DMS53 (cell line): Measurements from ENCODE around the gene FOXJ1.
"Not testable (repeated sequence)": the region's sequence is repeated elsewhere in the genome, so short reads cannot be mapped to it uniquely, and the experiment has no call there.

Source experiments
- DNase-seq: peaks from one replicate; lab custom pipeline; 2025; lab: John Stamatoyannopoulos, UW

Gene FOXJ1, protein sequence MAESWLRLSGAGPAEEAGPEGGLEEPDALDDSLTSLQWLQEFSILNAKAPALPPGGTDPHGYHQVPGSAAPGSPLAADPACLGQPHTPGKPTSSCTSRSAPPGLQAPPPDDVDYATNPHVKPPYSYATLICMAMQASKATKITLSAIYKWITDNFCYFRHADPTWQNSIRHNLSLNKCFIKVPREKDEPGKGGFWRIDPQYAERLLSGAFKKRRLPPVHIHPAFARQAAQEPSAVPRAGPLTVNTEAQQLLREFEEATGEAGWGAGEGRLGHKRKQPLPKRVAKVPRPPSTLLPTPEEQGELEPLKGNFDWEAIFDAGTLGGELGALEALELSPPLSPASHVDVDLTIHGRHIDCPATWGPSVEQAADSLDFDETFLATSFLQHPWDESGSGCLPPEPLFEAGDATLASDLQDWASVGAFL

DNA sequence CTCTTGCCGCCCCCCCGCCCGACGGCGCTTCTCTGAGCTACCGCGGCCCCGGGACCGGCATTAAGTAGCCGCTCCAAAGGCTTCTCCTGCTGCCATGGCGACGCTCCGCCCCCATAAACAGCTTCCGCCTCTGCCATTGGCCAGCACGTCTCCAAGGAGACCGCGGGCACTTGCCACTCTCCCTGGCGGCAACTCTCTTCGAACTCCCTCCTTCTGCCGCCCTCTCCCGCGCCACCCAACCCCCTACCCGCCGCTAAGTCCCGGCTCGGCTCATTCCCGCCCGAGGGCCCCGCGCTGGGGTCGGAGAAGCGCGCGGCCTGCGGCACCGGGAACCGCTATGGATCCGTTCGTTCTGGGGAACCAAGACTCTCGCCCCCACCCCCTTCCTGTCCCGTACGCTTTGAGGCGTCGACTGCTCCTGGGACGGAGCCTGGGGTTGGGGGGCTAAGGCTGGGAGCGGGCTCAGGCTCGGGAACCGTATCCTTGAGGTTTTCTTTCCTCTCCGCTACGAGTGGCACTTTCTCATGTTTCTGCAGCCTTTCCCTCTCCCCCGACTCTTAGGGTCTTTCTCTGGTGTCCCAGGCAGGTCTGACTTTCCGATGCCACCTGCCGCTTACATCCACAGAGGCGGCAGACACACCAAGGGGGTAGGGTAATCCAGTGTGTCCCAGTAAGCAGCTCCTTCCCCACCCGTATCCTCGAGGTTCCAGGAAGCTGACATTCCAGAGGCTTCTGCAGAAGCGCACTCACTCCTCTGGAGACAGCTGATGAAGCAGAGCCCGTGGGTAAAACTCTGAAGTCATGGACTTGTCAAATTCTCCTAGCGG lies at the start of gene FOXJ1:
Gene FOXJ1, minus strand, starts transcription at position 34 of the 827 bp plus-strand sequence. CDS start 850 bp downstream, outside the sequence.
- peak; percentile 99 for DNase-seq

DNA sequence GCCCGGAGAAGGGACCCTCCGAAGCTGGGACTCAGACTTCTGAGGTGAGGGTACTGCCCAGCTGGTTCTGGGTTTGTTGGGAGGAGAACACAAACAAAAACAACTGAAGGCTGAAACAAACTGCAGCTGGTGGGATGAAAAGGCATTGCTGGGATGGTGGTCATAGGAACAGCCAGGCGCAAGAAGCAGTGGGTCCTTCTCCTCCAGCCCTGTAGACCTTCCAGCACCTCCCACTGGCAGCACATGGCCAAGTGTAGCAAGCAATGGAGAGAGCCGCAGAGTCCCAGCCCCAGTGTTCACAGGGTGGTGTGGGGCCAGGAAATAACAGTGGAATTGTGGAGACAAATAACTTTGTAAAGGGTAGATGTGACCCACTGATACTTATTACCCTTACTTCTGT lies 48.7 kb upstream of the FOXJ1 start:
- no peak for DNase-seq

DNA sequence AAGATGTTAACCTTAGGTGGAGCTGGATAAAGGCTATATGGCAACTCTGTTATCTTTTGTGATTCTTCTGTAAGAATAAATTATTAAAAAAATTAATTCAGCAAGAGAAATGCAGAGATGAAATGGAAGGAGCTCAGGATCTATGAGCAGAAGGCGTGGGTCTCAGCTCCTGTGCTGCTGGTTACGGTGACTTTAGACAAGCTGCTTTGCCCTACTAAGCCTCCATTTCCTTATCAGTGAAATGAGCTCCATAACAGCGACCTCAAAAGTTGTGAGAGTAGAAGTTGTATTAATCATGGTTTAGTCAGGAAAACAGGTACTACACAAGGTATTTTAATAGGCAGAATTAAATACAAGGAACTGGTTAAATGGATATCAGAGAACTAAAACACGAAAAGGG lies 48.2 kb upstream of the FOXJ1 start:
- no peak for DNase-seq

DNA sequence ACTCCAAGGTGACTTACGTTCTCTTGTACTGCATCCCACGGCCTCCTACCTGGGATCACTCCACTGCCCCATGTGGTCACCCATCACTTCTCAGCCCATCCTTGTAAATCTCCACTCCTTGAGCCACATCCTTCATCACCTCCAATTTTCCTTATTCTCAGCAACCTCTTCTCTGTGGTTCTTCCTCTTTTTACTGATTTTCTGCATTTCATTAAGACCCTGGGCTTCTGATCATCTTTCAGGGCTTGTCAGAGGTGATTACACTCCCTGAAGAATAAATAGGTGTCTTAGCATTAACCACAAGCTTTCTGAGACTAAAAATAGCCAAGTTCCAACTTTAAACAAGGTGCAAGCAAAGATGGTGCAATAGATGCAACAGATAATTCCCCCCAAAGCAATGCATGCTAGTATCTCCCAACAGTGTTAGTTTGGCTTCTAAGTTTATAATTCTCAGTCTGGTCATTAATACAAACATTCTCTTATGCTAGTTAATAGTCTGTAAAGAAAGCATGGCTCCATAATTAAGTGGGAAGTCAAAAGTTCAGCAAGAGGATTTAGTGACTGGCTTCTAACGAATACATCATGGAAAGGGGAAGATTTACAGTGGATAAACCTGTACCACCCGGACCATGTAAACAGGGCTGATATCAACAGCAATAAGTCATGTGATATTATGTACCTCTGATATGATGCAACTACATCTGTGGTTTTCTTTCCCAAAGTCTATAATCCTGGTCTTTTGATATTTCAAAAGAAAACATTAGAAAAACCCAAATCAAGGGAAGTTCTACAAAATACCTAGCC lies 47.4 kb upstream of the FOXJ1 start:
- peak; percentile 13 for DNase-seq

DNA sequence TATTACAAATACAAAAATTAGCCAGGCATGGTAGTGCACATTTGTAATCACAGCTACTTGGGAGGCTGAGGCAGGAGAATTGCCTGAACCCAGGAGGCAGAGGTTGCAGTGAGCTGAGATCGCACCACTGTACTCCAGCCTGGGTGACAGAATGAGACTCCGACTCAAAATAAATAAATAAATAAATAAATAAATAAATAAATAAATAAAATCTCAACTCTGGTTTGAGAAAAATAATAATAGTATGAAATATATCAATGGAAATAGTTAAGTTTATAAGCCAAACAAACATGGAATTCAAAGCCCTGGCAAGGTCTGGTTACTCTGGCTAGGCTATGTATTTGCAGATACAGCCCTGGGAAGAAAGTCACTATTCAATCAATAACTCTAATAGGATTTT lies 45.7 kb upstream of the FOXJ1 start:
- not testable (repeated sequence) for DNase-seq

DNA sequence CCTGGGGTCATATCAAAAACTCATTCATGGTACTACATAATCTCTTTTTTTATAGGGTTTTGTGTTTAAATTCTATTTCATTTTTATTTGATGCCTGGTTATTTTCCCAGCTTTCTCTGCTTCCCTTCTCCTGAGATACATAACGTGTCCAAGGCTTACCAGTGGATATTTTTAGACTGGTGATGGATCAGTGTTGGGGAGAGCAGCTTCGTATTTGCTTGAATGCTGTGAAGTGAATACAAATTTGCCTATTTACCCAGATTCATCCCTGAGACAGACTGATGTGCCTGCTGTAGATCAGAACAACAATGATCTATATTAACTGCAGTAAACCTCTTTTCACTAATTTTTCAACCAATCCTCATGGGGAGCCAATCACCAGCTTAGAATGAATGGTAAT lies 43.2 kb upstream of the FOXJ1 start:
- no peak for DNase-seq

DNA sequence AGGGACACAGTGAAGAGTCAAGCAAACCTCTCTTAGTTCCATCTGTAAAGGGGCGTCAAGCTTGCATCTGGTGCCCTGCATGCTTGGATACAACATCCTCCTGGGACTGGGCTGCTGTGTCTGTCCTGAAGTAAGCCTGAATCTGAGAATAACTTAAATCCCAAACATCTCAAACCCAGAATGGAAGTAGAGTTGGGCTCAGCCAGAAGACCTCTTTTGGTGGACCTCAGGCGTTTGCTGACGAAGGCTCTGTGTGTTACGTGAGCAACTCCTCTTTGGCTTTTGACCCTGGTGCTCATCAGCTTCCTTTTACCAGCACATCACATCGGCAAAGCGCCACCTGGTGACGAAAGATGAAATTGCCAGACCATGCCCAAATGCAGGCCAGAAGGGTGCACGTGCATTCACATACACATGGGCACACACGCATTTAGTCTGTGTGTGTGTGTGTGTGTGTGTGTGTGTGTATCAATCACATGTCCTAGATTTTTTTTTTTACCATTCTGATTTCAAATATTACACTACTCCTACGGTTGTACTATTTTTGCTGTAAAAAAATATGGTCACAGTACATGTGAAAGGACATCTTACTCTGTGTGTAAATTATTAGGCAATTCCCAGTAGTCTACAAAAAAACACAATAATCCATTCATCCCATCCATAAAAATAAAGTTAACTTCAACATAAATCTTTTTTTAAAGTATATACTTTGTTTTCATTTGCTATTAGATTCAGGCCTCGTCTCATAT lies 41.1 kb upstream of the FOXJ1 start:
- DNase-seq = peak; percentile 96

DNA sequence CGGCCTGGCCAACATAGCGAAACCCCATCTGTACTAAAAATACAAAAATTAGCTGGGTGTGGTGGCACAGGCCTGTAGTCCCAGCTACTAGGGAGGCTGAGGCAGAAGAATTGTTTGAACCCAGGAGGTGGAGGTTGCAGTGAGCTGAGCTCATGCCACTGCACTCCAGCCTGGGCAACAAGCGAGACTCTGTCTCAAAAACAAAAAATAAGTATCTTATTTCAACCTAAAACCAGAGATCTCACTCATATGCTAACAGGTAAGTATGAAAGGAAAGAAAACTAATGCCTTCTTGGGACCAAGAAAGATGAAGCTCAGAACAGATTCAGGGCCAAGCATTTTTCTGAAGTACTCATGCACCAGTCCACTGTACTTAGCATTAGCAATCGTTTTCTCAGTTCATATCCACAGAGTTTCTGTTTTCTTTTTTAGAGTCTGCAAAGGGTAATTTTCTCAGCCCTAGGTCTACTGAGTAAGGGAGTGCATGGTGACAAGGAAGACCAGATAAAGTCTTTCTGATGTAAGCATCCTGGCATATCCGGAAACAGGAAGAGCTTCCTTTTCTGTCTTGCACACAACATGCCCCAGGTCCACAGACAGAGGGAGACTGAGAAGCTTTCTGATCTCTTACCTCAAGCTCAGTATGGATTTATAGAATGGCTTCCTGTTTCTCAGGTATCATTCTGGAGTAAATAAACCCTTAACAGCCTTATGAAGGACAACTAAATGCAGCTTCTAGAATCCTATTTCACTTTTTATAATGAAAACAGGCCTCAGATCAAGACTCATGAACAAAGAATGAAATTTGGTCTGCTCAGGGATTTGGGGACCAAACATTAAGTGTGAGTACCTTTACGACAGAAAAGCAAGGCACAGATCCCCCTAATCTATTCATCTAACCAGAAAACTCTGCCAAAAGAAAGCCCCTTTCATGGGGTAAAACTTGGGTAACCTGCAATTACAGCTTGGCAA lies 38.7 kb upstream of the FOXJ1 start:
- peak; percentile 63 for DNase-seq

DNA sequence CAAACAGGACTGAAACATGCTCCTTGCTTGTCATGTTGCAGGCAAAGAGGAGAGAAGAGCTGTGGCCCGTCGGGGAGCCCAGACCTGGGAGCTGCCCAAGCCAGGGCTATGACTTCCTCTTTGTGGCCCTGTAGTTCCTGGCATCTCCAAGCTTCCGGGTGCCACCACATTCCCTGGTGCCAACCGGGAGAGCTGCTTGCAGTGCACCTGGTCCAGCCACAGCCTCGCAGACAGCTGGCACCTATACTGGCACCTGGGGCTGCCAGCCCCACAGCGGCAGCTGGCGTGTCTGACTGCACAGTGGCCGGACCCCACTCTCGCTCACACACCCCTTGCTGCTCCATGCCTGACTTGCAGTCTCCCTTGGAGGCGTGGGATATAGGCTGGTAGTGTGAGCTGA lies 37.1 kb upstream of the FOXJ1 start:
- no peak for DNase-seq

DNA sequence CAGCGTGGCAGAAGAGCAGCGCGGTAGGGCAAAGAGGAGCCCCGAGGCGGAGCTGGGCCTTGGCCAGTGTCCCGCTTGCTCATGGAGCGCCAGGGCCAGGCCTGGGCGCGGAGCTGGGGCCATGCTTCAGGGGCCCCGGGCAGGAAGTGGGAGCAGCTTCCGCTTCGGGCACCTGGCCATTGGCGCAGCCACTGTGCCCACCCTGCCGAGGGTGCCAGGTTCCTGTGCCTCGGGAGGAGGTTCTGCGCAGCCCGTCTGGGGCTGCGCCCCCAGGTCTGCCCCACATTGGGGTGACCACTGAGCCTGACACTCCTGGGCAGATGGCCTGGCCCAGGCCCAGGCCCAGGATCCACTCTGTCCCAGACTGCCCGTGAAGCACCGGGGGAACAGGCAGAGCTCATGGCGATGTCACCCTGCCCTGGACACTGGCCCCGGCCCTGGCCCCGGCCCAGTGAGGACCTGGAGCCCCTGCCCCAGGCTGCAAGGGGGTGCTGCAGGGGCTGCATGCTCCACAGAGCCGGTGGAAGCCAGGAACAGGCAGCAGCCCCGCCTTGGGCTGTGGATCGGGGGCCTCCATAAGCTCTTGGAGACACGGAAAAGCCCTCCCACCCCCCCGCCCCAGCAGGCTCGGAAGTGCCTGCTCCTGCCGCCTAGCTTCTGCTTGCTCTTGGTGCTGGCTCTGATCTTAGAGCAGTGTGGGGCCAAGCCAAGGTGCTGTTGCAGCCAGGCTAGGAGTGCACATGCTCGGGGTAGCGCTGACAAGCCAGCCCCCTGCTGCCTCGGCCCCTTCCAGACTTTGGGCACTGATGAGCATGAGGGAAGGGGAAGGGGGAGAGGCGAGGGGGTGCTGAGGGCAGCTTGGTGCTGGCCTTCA lies 35.9 kb upstream of the FOXJ1 start:
- no peak for DNase-seq

DNA sequence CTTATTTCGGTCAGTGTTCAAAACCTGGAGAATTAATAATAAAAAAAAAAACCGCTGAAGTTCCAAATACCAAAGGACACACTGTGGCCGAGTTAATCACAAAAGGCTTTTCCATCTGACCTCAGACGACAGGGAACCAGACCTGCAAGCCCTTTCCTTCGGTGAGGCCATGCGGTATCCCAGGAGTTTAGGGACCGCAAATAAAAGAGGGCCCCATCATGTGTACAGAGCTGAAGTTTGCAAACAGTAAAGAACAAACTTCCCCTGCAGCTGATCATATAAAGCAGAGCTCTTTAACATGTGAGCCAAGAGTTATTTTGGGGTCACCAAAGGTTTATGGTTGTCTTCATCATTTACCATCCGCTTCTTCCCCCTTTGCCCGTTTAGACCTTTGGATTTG lies 33.0 kb upstream of the FOXJ1 start:
- DNase-seq = peak; percentile 72

DNA sequence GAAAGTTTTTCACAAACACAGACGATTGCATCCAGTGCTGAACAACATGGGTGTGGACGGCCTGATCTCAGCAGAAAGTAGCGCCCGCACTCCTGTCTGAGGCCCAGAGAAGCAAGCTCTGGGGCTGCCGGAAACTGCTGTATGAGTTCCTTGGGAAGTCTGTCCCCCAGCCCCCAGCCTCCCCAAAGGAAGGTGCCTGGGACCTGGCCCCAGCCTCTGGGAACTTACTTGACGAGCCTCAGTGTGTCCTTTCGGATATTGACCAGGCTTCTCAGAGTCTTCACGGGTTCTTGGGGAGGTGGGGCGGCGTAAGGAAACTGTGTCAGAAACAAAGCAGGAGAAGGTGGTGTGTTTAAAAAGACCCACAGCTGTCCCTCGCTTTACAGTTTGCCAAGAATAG lies 32.4 kb upstream of the FOXJ1 start:
- no peak for DNase-seq

DNA sequence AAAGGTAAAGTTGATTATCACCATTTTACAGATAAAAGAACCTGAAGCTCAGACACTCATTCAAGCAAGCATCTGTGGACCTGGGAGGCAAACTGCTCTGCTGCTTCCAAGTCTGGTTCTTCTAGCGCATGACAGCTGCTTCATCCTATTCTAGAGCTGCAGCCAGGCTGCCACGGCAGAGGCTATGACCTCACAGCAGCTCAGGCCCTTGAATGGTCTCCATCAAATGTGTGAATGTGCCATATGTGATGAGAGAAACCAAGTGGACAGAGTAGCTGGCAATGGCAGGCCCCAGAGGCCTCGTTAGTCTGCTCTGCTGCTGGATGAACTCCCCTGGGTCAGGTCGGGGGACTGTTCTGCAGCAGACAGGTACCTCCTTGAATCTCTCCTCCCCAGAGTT lies 30.7 kb upstream of the FOXJ1 start:
- DNase-seq = peak; percentile 18

DNA sequence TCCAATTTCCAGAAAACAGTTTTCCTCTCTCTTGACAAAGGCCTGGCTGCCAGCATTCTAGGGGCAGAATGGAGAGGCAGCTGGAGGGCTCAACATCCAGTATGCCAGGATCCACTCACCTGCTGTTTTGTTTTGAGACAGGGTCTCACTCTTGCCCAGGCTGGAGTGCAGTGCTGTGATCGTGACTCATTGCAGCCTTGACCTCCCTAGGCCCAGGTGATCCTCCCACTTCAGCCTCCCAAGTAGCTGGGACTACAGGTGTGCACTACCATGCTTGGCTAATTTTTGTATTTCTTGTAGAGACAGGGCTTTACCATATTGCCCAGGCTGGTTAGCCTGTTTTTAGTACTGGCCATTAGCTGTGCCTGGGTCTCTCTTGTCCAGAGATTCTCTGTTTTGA lies 29.1 kb upstream of the FOXJ1 start:
- DNase-seq = no peak

DNA sequence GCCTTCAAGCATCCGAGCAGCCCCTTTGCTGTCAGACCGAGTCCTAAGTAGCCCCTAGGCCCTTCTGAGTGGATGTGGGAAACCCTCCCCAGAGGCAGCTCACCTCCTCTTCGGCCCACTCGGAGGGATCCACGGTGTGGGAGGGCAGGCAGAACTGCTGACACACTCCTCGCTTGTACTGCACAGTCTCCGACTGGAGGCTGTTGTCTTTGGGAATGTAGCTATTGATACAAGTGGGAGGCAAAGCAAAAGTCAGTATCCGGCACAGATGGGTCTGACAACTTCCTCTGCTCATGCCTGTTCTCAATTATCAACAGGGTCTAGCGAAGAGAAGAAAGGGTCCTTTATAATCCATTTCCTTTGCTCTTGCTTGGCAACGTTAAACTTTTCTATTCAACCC lies 25.9 kb upstream of the FOXJ1 start:
- DNase-seq = no peak

DNA sequence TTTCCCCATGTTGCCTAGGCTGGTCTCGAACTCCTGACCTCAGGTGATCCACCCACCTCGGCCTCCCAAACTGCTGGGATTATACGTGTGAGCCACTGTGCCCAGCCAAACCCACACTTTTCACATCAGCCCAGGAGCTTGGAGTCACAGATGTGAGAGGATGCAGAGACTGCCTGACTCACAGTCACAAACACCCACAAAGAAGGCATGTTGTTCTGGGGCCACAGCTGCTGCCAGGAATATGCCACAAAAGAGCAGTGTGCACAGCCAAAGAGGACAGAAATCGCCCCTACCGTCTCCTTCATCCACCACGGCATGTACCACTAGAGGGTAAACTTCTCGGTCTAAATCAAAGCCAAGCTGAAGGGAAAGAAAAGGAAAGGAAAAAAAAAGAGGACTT lies 25.1 kb upstream of the FOXJ1 start:
- DNase-seq = no peak

DNA sequence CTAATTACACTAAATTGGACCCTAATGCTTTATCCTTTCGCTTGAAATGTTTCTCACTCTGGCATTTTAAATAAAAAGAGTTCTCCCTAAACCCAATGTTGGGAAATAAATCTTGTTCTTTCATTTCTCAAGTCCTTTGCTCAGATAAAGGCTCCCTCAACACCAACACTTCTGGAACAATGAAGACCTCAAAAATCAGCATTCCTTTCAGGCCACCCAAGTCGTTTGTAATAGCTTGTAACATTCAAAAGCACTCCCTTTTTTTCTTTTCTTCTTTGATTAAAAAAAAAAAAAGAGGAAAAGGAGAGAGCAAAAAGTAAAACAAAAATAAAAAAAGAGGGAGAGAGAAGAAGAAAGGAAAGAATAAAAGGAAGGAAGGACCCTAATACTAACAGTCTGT lies 23.3 kb upstream of the FOXJ1 start:
- no peak for DNase-seq

DNA sequence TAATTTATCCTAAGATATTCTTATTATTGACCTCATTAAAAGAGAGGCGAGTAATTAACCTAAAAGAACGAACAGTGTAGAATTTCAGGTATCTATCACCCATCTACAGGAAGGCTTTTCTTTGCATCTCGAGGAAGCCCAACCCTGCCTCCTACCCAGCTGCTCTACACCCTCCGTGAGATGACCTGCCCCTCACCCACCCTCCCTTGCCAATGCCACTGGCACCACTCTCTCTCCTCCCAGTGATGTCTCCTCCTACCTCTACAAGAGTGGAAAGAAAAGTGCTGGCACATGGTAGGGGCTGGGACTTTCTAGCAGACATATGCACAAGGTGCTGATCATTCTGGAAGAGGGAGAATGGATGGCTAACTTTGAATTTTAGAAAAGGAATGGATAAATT lies 22.9 kb upstream of the FOXJ1 start:
- no peak for DNase-seq

DNA sequence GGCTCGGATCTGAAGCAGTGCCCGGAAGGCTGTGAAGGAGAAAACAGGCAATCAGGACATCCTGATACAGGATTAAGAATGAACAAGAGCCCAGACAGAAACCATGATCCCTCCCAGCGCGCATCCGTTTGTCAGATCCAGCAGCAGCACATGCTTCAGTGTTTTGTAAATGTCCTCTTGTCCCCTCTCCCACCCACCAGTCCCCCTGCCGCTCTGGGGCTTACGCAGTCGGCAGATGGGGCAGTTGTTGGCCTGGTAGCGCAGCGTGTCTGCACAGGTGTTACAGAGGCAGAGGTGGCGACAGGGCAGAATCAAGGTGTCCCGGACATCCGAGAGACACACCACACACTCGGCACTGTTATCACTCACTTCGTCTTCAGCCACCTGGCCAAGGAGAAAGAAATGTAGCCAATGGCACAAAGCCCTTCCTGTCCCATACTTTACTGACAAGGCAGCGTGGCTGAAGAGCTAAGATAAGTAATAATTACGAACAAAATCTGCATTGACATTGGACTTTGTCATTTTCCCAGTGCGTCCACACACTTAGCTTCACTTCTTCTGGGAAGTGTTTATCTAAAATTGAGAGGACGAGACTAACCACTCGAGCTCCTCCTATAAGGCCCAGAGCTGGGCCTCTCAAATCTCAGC lies 20.7 kb upstream of the FOXJ1 start:
- peak; percentile 54 for DNase-seq
